Calu3 (cell line): ENCODE measurements around the gene LRRC32. TPM values are rescaled to one million over a fixed set of nuclear protein-coding genes. Genes with fewer than 3 reads are reported as not detected.

Experiments
- Bru-seq: library from RNA; stranded (reverse); fragments of 400-500 nt; gene quantifications from one replicate; lab custom pipeline; 2021; lab: Mats Ljungman, UMichigan
- BruChase-seq, 2 experiments: library from RNA; stranded (reverse); fragments of 400-500 nt; gene quantifications; one replicate each; lab custom pipeline; 2021; lab: Mats Ljungman, UMichigan
- BruUV-seq: library from RNA; stranded (reverse); fragments of 400-500 nt; replicated peaks from 2 replicates; lab custom pipeline; 2021; lab: Mats Ljungman, UMichigan
- CTCF ChIA-PET: fragments of 300-600 bp; sonication (Branson Sonifier 250); formaldehyde crosslinking; loops from one replicate; lab custom pipeline; 2022; ENCODE audit warnings: antibody characterized with exemption; lab: Charles Lee
- DNase-seq: peaks from one replicate; pipeline ENCODE4 v3.0.0; 2022
- H3K27ac Mint-ChIP-seq: one replicate; pipeline ENCODE4 v1.8.0; 2022; ENCODE audit warnings: mixed read lengths; ENCODE audit not compliant: unreplicated experiment
- H3K27me3 Mint-ChIP-seq: one replicate; pipeline ENCODE4 v1.8.0; 2022; ENCODE audit warnings: mixed read lengths; ENCODE audit not compliant: unreplicated experiment
- H3K36me3 Mint-ChIP-seq: one replicate; pipeline ENCODE4 v1.8.0; 2022; ENCODE audit warnings: mild to moderate bottlenecking, moderate library complexity, mixed read lengths; ENCODE audit not compliant: insufficient read depth, unreplicated experiment
- H3K4me1 Mint-ChIP-seq: one replicate; pipeline ENCODE4 v1.8.0; 2022; ENCODE audit warnings: mild to moderate bottlenecking, low read depth, mixed read lengths; ENCODE audit not compliant: unreplicated experiment
- H3K4me3 Mint-ChIP-seq: one replicate; pipeline ENCODE4 v1.8.0; 2022; ENCODE audit warnings: mild to moderate bottlenecking, low read depth, moderate library complexity, mixed read lengths; ENCODE audit not compliant: unreplicated experiment
- H3K9me3 Mint-ChIP-seq: one replicate; pipeline ENCODE4 v1.8.0; 2022; ENCODE audit warnings: low read depth, mixed read lengths; ENCODE audit not compliant: unreplicated experiment
- CTCF ChIP-seq: fragments of 200-600 bp; IDR thresholded peaks from one replicate; pipeline ENCODE4 v1.8.0; 2022; ENCODE audit warnings: antibody characterized with exemption; ENCODE audit not compliant: unreplicated experiment
- intact Hi-C: fragments of 100-400 bp; cut with micrococcal nuclease; formaldehyde crosslinking; loops from one replicate; pipeline ENCODE4 v1.10.0; 2022; ENCODE audit not compliant: unreplicated experiment
- long read RNA-seq: library from polyadenylated mRNA; stranded (forward); transcript quantifications from one replicate; pipeline ENCODE4 v2.0.0, GENCODE V29; 2022
- total RNA-seq: library from RNA; stranded (reverse); gene quantifications from 2 replicates; pipeline ENCODE4 v1.2.3, GENCODE V29; 2022

The LRRC32 gene, protein sequence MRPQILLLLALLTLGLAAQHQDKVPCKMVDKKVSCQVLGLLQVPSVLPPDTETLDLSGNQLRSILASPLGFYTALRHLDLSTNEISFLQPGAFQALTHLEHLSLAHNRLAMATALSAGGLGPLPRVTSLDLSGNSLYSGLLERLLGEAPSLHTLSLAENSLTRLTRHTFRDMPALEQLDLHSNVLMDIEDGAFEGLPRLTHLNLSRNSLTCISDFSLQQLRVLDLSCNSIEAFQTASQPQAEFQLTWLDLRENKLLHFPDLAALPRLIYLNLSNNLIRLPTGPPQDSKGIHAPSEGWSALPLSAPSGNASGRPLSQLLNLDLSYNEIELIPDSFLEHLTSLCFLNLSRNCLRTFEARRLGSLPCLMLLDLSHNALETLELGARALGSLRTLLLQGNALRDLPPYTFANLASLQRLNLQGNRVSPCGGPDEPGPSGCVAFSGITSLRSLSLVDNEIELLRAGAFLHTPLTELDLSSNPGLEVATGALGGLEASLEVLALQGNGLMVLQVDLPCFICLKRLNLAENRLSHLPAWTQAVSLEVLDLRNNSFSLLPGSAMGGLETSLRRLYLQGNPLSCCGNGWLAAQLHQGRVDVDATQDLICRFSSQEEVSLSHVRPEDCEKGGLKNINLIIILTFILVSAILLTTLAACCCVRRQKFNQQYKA
- total RNA-seq (0.17 TPM in 1 of 2 replicates, not detected in the other), Bru-seq, nascent RNA (not detected), BruChase-seq, experiment 1, labeled RNA remaining after a 6-hour chase (not detected), BruChase-seq, experiment 2, labeled RNA remaining after a 2-hour chase (percentile 10 among the genes with signal in this experiment)
- long read RNA-seq, result 0 reads

DNA sequence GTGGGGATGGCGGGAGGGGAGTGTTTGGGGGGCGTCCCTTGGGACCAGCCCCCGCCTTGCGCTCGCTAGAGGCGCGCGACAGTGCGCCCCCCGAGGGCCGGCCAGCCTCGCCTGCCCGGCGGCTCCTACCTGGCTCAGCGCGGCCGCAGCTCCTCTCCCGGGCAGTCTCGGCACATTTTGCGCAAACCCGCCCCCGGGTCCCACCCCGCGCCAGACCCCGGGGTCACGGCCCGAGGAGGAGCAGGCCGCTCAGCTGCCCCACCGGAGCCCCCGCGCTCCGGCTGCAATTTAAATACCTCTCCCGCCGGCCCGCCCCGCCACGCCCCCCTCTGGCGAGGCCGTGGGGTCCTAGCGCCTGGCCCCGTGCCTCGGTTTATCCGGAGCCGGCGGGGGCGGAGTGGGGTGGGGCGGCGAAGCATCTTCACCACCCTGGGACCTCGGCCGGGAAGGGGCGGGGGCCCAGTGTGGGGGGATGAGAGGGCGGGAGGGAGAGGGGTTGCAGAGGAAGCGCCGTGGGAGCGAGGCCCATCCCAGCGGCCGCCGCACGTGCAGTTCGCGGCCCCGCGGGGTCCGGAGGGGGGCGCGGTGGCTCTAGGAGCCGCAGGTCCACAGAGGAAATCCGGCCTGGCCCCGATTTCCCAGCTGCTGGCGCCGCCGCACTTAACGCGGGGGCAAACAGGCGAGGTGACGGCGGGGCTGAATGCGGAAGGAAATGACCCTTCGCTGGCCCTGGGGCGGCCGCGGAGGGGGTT is at the start of gene LRRC32:
TSS of gene LRRC32 (minus strand) at position 263 of the 752 bp plus-strand sequence. CDS start 4,793 bp downstream, outside the sequence.
- intact Hi-C loops, result no loop called here
- peak; percentile 24 for DNase-seq
- CTCF ChIA-PET, result interaction anchor here (0.9 kb wide), 1 partner anchor 10 kb away, joined by 3 read pairs; no protein-coding TSS in a partner anchor
- BruUV-seq, result no TSS peak
- H3K4me3 Mint-ChIP-seq, result peak within 1 kb of the TSS; percentile 51
- no peak within 1 kb of the TSS for H3K27ac Mint-ChIP-seq
- no peaks in the 10 kb centered on the region for H3K4me1 Mint-ChIP-seq
- H3K9me3 Mint-ChIP-seq, result no peaks in the 10 kb centered on the region
- TF ChIP-seq CTCF, result no peak
- H3K36me3 Mint-ChIP-seq, result peaks cover 5% of the 10 kb centered on the region
- peaks cover 50% of the 10 kb centered on the region for H3K27me3 Mint-ChIP-seq

DNA sequence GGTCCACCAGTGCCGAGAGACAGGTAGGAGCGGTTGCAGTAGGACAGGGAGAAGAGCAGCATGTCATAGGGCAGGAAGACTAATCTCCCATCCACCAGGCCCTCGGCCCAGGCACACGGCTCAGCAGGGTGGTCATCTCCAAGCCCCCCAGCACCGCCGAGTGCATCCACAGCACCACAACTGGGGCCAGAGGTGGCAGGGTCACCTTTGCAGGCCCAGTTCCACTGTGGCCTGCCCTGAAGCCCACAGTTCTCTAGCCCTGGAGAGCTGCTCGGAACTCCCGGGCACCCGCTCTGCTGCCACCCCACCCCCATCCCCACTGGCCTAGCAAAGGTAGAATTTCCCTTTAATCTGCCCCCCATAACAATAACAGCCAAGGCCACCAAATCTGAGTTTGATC is 49.1 kb upstream of the LRRC32 start:
- BruUV-seq, result no TSS peak
- Mint-ChIP-seq H3K4me1 (peaks cover 10% of the 10 kb centered on the region), H3K36me3 (no peaks in the 10 kb centered on the region), H3K27me3 (peaks cover 27% of the 10 kb centered on the region), H3K4me3 (no peak overlapping the region), H3K27ac (no peak overlapping the region), H3K9me3 (no peaks in the 10 kb centered on the region)
- no peak for TF ChIP-seq CTCF
- CTCF ChIA-PET, result no interaction called here
- no peak for DNase-seq
- intact Hi-C loops, result no loop called here

- H3K9me3 Mint-ChIP-seq, result no peaks in the 10 kb centered on the region
- no TSS peak for BruUV-seq
- peaks cover 23% of the 10 kb centered on the region for H3K27me3 Mint-ChIP-seq
- CTCF ChIA-PET, result no interaction called here
- DNase-seq, result no peak
- H3K36me3 Mint-ChIP-seq, result no peaks in the 10 kb centered on the region
- no peak for TF ChIP-seq CTCF
- intact Hi-C loops, result no loop called here
- H3K4me1 Mint-ChIP-seq, result peaks cover 10% of the 10 kb centered on the region
- no peak overlapping the region for H3K27ac Mint-ChIP-seq
- H3K4me3 Mint-ChIP-seq, result no peak overlapping the region
Measured at GRCh38 chr11:76719281-76719680, 48.7 kb upstream of the LRRC32 start.

- no peak for TF ChIP-seq CTCF
- Mint-ChIP-seq H3K4me3 (no peak overlapping the region), H3K9me3 (no peaks in the 10 kb centered on the region), H3K36me3 (no peaks in the 10 kb centered on the region), H3K4me1 (peaks cover 7% of the 10 kb centered on the region), H3K27ac (no peak overlapping the region), H3K27me3 (peaks cover 8% of the 10 kb centered on the region)
- CTCF ChIA-PET, result interaction anchor here (0.6 kb wide), 1 partner anchor 1522 kb away, joined by 5 read pairs; no protein-coding TSS in a partner anchor
- DNase-seq, result no peak
- BruUV-seq, result no TSS peak
- intact Hi-C loops, result no loop called here
Measured at GRCh38 chr11:76717816-76718215, 47.3 kb upstream of the LRRC32 start.
